Fibroblast of peridontal ligament (primary cell): ENCODE data around the gene FXYD6.

ENCODE experiments used
- DNase-seq: peaks from one replicate; pipeline ENCODE4 v3.0.0-alpha.2; 2010; ENCODE audit errors: extremely low read depth

FXYD6 gene

GRCh38 chr11:117910525-117910924 lies 34.1 kb upstream of the FXYD6 start:
- DNase-seq = no peak

GRCh38 chr11:117909611-117910382 lies 33.3 kb upstream of the FXYD6 start:
- DNase-seq = no peak

GRCh38 chr11:117908959-117909610 lies 32.6 kb upstream of the FXYD6 start:
- DNase-seq = no peak

GRCh38 chr11:117908109-117908895 lies 31.8 kb upstream of the FXYD6 start:
- no peak for DNase-seq

GRCh38 chr11:117907276-117908108 lies 31.0 kb upstream of the FXYD6 start:
- DNase-seq = peak; percentile 35

GRCh38 chr11:117906710-117907109 lies 30.3 kb upstream of the FXYD6 start:
- no peak for DNase-seq

- no peak for DNase-seq
Observed at GRCh38 chr11:117906126-117906525, 29.7 kb upstream of the FXYD6 start.

- DNase-seq = no peak
Observed at GRCh38 chr11:117905524-117905923, 29.1 kb upstream of the FXYD6 start.

- DNase-seq = no peak
Observed at GRCh38 chr11:117903505-117904382, 27.3 kb upstream of the FXYD6 start.

GRCh38 chr11:117902001-117902845 lies 25.8 kb upstream of the FXYD6 start:
- DNase-seq = no peak

GRCh38 chr11:117901601-117902000 lies 25.1 kb upstream of the FXYD6 start:
- DNase-seq = no peak

GRCh38 chr11:117900720-117901440 lies 24.4 kb upstream of the FXYD6 start:
- no peak for DNase-seq

GRCh38 chr11:117900121-117900648 lies 23.7 kb upstream of the FXYD6 start:
- DNase-seq = no peak

- no peak for DNase-seq
Observed at GRCh38 chr11:117898059-117898458, 21.6 kb upstream of the FXYD6 start.

GRCh38 chr11:117892651-117893050 lies 16.2 kb upstream of the FXYD6 start:
- DNase-seq = no peak

GRCh38 chr11:117891362-117891761 lies 14.9 kb upstream of the FXYD6 start:
- no peak for DNase-seq

- no peak for DNase-seq
Observed at GRCh38 chr11:117888139-117888566, 11.7 kb upstream of the FXYD6 start.

GRCh38 chr11:117887431-117888138 lies 11.1 kb upstream of the FXYD6 start:
- DNase-seq = no peak
